ENCODE results near the gene RPA1.

Gene RPA1

GRCh38 chr17:1943436-1943831 lies 113.6 kb downstream of the RPA1 start:
- DNase-seq: no peak

- no peak for DNase-seq
Observed at GRCh38 chr17:1945621-1946020, 115.8 kb downstream of the RPA1 start.

- DNase-seq: no peak
Observed at GRCh38 chr17:1946021-1946932, 116.5 kb downstream of the RPA1 start.

- DNase-seq: peak; percentile 80
Observed at GRCh38 chr17:1947229-1947742, 117.5 kb downstream of the RPA1 start.

GRCh38 chr17:1947743-1948516 lies 118.1 kb downstream of the RPA1 start:
- DNase-seq: no peak

GRCh38 chr17:1948517-1948825 lies 118.7 kb downstream of the RPA1 start:
- DNase-seq: no peak
